Keratinocyte (primary cell): ENCODE data around the gene RECK.

Experiments used
- EZH2 ChIP-seq: IDR thresholded peaks from one replicate; pipeline ENCODE4 v1.6.1; 2012; ENCODE audit warnings: inconsistent platforms, mild to moderate bottlenecking, low read length, moderate library complexity
- TF ChIP-seq, protein P1 (sequence below), 3 experiments: IDR thresholded peaks in 1 of 3; conservative IDR thresholded peaks in 1 of 3; optimal IDR thresholded peaks in 1 of 3; 2 replicates in 2 of 3; 3 replicates in 1 of 3; pipeline versions ENCODE3 to v1.5.1; 2011; ENCODE audit warnings: low read length in 3 of 3, mild to moderate bottlenecking in 3 of 3, moderate library complexity in 2 of 3, control low read depth in 1 of 3, inconsistent platforms in 1 of 3; ENCODE audit not compliant: insufficient read depth in 2 of 3; ENCODE audit errors: extremely low read depth in 1 of 3

DNA sequence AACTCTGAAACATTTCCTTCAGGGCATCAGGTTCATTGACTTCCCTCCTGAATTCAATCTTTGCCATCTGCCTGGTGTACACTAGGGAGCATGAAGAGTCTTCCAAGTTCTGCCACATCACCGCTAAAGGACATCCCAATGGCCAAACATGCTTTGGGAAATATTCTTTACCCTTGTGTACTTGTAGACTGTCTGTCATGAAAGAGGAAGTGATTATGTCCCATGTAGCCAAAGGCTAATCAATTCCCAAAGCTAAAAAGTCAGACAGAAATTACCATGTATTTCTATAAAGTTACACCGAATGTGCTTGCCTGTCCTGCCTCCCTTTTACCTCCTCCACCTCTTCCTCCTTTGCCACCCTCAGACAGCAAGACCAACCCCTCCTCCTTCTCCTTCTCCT, 28.9 kb upstream of the RECK start:
- TF ChIP-seq, protein P1, sequence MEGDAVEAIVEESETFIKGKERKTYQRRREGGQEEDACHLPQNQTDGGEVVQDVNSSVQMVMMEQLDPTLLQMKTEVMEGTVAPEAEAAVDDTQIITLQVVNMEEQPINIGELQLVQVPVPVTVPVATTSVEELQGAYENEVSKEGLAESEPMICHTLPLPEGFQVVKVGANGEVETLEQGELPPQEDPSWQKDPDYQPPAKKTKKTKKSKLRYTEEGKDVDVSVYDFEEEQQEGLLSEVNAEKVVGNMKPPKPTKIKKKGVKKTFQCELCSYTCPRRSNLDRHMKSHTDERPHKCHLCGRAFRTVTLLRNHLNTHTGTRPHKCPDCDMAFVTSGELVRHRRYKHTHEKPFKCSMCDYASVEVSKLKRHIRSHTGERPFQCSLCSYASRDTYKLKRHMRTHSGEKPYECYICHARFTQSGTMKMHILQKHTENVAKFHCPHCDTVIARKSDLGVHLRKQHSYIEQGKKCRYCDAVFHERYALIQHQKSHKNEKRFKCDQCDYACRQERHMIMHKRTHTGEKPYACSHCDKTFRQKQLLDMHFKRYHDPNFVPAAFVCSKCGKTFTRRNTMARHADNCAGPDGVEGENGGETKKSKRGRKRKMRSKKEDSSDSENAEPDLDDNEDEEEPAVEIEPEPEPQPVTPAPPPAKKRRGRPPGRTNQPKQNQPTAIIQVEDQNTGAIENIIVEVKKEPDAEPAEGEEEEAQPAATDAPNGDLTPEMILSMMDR (optimal IDR thresholded peaks at IDR 0.05 in 1 of 3, IDR thresholded peaks at IDR 0.05 in 1 of 3, conservative IDR thresholded peaks at IDR 0.05 in 1 of 3; ENCODE audit: extremely low read depth in 1 of 3, insufficient read depth in 2 of 3, low read length in 3 of 3): no peak
- TF ChIP-seq EZH2: no peak
